ENCODE measurements around the gene NEU4. TPM values are rescaled to one million over a fixed set of nuclear protein-coding genes. Genes with fewer than 3 reads are reported as not detected.

The NEU4 gene
- total RNA-seq, 1 experiment from 2014 or later = 0.70 TPM

DNA sequence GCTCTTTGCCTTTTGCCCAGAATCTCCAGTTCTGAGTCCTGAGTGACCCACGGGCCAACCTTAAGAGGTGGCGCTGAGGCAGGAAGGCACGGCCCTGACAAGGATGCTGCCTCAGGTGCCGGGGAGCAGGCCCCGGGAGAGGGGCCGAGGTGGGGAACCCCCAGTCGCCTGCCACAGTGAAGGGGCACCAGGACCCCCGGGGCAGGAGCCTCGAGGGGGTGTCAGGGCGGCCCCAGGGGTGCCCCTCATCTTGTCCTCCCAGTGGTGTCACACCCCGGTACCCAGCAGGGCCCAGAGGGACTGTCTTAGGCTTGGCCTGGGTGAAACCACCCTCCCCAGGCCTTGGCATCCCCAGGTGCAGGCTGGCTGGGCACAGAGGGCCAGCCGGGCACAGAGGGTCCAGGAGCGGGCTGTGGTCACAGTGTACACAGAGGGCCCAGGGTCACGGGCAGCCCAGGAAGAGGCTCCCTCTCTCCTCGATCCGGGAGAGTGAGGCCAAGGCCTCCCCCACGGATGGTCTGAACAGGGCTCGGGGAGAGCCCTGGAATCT, 48.7 kb downstream of the NEU4 start:
- H3K9me3 Mint-ChIP-seq = peaks cover 0 to 5% of the 10 kb centered on the region in 2 experiments; a peak in 2 of 5 replicates
- no CpG with 5 or more reads among the region's 18 CpGs for WGBS (ENCODE audit: extremely low coverage, insufficient read length, low lambda C conversion rate)
- Histone ChIP-seq H3K56ac (ENCODE audit: insufficient read length, low read depth, low read length) (no peak overlapping the region), H3K27me3 (ENCODE audit: insufficient read depth, low read length) (no peaks in the 10 kb centered on the region), H3K4me2 (ENCODE audit: insufficient read depth, insufficient read length, low read length) (no peak overlapping the region), H2AFZ (ENCODE audit: low read length) (no peak overlapping the region), H2BK120ac (ENCODE audit: low read depth, low read length, poor library complexity, severe bottlenecking) (no peak overlapping the region), H3K4ac (ENCODE audit: low read depth, low read length) (no peak overlapping the region), H4K91ac (ENCODE audit: insufficient read length, low read depth, low read length) (no peak overlapping the region), H2AK5ac (ENCODE audit: insufficient read length, low read length) (no peak overlapping the region), H3K79me1 (ENCODE audit: insufficient read depth, low read depth, low read length, poor library complexity, severe bottlenecking) (no peaks in the 10 kb centered on the region), H2BK5ac (ENCODE audit: insufficient read length, low read length) (no peak overlapping the region), H3K9me3 (ENCODE audit: control insufficient read depth, low read depth, low read length) (no peaks in the 10 kb centered on the region), H2BK15ac (ENCODE audit: low read depth, low read length) (no peak overlapping the region), H3K18ac (ENCODE audit: insufficient read length, low read depth, low read length) (no peak overlapping the region), H3T11ph (ENCODE audit: low read length) (no peak overlapping the region), H3K79me2 (ENCODE audit: insufficient read depth, low read length) (no peaks in the 10 kb centered on the region), H3K9ac (ENCODE audit: extremely low read depth, insufficient read length, low read length) (no peak overlapping the region), H3K4me1 (ENCODE audit: insufficient read depth, low read length) (no peaks in the 10 kb centered on the region; the same call in 1 of the 2 replicates), H2BK20ac (ENCODE audit: low read depth, low read length, poor library complexity, severe bottlenecking) (no peak overlapping the region), H4K8ac (replicated peaks; ENCODE audit: insufficient read length, low read depth, low read length) (no peak overlapping the region), H2BK12ac (ENCODE audit: insufficient read length, low read depth, low read length) (no peak overlapping the region), H4K5ac (ENCODE audit: insufficient read length, low read depth, low read length) (no peak overlapping the region), H4K20me1 (ENCODE audit: control insufficient read depth, insufficient read depth, insufficient read length) (no peaks in the 10 kb centered on the region), H3K23ac (ENCODE audit: insufficient read length, low read depth, low read length) (no peak overlapping the region), H3K27ac (ENCODE audit: insufficient read length, low read depth, low read length) (no peak overlapping the region), H3K14ac (ENCODE audit: insufficient read depth, low read length) (no peak overlapping the region), H3K23me2 (ENCODE audit: insufficient read length, low read depth, low read length, poor library complexity, severe bottlenecking) (no peaks in the 10 kb centered on the region)
- peaks cover 2% of the 10 kb centered on the region; the same call in 1 of the 2 replicates for H3K27me3 Mint-ChIP-seq (ENCODE audit: low read depth)
- no peaks in the 10 kb centered on the region for H3K36me3 Mint-ChIP-seq (ENCODE audit: insufficient read depth in 1 of 3, low read depth in 3 of 3)
- no peak for DNase-seq
- H3K4me1 Mint-ChIP-seq = peaks cover 6 to 8% of the 10 kb centered on the region in 2 experiments
- TF ChIP-seq, protein P1, sequence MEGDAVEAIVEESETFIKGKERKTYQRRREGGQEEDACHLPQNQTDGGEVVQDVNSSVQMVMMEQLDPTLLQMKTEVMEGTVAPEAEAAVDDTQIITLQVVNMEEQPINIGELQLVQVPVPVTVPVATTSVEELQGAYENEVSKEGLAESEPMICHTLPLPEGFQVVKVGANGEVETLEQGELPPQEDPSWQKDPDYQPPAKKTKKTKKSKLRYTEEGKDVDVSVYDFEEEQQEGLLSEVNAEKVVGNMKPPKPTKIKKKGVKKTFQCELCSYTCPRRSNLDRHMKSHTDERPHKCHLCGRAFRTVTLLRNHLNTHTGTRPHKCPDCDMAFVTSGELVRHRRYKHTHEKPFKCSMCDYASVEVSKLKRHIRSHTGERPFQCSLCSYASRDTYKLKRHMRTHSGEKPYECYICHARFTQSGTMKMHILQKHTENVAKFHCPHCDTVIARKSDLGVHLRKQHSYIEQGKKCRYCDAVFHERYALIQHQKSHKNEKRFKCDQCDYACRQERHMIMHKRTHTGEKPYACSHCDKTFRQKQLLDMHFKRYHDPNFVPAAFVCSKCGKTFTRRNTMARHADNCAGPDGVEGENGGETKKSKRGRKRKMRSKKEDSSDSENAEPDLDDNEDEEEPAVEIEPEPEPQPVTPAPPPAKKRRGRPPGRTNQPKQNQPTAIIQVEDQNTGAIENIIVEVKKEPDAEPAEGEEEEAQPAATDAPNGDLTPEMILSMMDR (conservative IDR thresholded peaks at IDR 0.05) = no peak
- H3K27ac Mint-ChIP-seq = 0 out of 7 replicates have a peak overlapping the region, but pooled peaks of 1 of the 3 experiments have one; percentile 40
- H3K4me3 Mint-ChIP-seq = no peak overlapping the region
